NCI-H1436 (cell line): ENCODE data around the gene CDH16.
"Not testable (repeated sequence)": the region's sequence is repeated elsewhere in the genome, so short reads cannot be mapped to it uniquely, and the experiment has no call there.

Experiments
- DNase-seq: peaks from one replicate; lab custom pipeline; 2025; lab: John Stamatoyannopoulos, UW

CDH16 gene

DNA sequence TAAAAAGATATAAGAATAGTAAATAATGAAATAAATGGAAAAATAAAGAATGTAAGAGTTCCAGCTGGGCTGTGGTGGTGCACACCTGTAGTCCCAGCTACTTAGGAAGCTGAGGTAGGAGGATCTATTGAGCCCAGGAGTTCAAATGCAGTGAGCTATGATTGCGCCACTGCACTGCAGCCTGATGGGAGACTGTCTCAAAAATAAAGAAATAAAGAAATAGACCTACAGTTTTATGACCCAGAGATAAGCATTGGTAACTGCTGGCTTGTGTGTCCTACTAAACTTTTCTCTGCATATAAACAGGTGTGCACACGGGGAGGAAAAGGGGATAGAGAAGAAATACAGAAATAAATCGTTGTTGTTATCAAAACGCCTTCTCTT, 46.1 kb downstream of the CDH16 start:
- no peak for DNase-seq

DNA sequence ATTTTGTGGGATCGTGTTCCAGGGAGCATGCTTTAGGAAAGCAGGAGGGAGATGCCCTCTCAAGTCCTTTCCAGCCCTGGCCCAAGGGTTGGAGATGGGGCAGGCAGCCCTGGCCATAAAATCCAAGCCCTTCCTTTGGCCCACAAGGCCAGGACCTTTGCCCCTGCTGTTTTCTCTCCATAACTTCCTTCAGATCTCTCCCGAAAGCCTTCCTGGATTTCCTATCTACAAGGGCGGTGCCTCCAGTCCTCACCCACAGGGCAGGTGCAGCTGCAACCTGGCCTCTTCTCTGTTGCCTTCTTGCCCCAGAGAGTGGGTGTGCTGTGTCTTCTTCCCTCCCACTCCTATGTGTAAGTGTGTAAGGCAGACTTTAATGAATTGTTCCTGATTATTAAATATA, 46.8 kb downstream of the CDH16 start:
- DNase-seq, result no peak

GRCh38 chr16:66871363-66871762, 47.3 kb downstream of the CDH16 start:
- not testable (repeated sequence) for DNase-seq

DNA sequence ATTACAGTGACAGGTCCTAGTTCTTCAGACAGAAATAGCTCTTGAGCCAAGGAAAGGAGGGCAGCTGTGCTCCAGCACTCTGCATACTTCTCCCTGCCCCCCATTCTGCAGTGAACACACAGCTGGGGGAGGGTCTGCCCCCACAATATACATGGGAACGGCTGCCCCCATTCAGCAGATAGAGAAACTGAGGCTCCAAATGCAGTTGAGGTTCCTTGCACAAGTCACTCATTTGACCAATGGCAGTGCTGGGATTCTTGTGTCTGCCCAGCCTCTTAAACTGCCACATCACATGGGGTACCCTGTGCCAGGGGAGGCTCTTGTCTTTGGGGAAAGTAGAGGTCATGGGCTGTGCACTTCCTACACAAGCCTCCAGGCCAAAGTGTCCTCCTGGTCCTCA, 49.3 kb downstream of the CDH16 start:
- no peak for DNase-seq

- no peak for DNase-seq
Observed at GRCh38 chr16:66863707-66864106, 55.0 kb downstream of the CDH16 start.

DNA sequence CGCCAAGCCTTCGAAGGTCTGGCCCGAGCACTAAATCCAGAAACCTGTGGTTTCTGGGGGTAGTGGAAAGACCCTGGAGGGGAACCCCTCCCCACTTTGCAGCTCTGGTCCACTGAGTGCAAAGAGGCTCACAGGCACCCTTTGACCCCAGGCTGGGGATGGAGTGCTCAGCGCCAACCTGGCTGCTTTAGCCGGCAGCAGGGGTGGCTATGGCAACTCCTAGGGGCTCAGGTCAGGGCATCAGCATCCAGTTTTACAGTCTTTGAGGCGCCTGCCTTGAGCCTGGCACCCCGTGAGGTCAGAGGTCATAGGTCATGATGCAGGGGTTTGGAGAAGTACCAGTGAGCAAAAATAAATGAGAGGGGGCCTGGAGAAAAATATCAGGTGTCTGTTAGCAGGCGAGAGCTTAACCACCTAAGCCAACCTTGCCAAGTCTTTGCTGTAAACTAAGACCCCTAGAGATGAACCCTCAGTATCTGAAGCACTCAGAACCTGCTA, 56.6 kb downstream of the CDH16 start:
- no peak for DNase-seq

GRCh38 chr16:66859397-66860068, 59.2 kb downstream of the CDH16 start:
- DNase-seq, result no peak

GRCh38 chr16:66858740-66859396, 59.8 kb downstream of the CDH16 start:
- DNase-seq, result no peak
